GM12878 (cell line): ENCODE data around the gene IFNL2. TPM values are rescaled to one million over a fixed set of nuclear protein-coding genes. Genes with fewer than 3 reads are reported as not detected.
"Not testable (repeated sequence)": the region's sequence is repeated elsewhere in the genome, so short reads cannot be mapped to it uniquely, and the experiment has no call there.

Experiments
- ATAC-seq: fragments of 200-7000 bp; cut with Tn5 transposase; 3 replicates; pipeline ENCODE4 v1.9.1; 2020; ENCODE audit warnings: mild to moderate bottlenecking, moderate library complexity
- BruUV-seq: library from RNA; stranded (reverse); fragments of 400-500 nt; replicated peaks from 2 replicates; lab custom pipeline; 2021; lab: Mats Ljungman, UMichigan
- CTCF ChIA-PET: fragments of 300-600 bp; sonication (Branson Sonifier 250); formaldehyde crosslinking; extraction: SDS; loops from one replicate; lab custom pipeline; 2021; ENCODE audit warnings: inconsistent platforms; lab: Yijun Ruan, JAX
- POLR2A ChIA-PET: fragments of 350-600 bp; formaldehyde crosslinking; extraction: SDS; loops from one replicate; lab custom pipeline; 2021; ENCODE audit warnings: inconsistent platforms; lab: Charles Lee
- RAD21 ChIA-PET: fragments of 300-600 bp; sonication (Branson Sonifier 250); formaldehyde crosslinking; loops from one replicate; lab custom pipeline; 2023; ENCODE audit warnings: antibody characterized with exemption; ENCODE audit not compliant: unreplicated experiment; lab: Charles Lee
- SMC1A ChIA-PET: fragments of 300-600 bp; sonication (Branson Sonifier 250); formaldehyde crosslinking; loops from one replicate; lab custom pipeline; 2023; ENCODE audit not compliant: unreplicated experiment, uncharacterized antibody; lab: Charles Lee
- DNase-seq: peaks from one replicate; pipeline ENCODE4 v3.0.0-alpha.2; 2011; ENCODE audit warnings: low read depth, low spot score
- FAIRE-seq: peaks from 3 replicates; lab custom pipeline; 2011; peaks lifted over from hg19 to GRCh38; lab: Jason Lieb, UNC
- H2AFZ ChIP-seq: 2 replicates; pipeline ENCODE4 v1.6.0; 2011; ENCODE audit warnings: low read depth, low read length, control low read depth; ENCODE audit not compliant: control insufficient read depth
- H3K27ac ChIP-seq: 2 replicates; pipeline ENCODE4 v1.5.1; 2011; ENCODE audit warnings: control low read depth; ENCODE audit not compliant: control insufficient read depth, insufficient read depth
- H3K27me3 ChIP-seq, 2 experiments: replicated peaks in 1 of 2; 2 replicates each; pipeline versions ENCODE4 v1.6.0 to v1.6.1; 2011; ENCODE audit warnings: low read length in 1 of 2; ENCODE audit not compliant: control insufficient read depth in 2 of 2, insufficient read depth in 2 of 2
- H3K36me3 ChIP-seq, 2 experiments: 2 replicates each; pipeline ENCODE4 v1.5.1; 2011; ENCODE audit warnings: low read length in 1 of 2; ENCODE audit not compliant: control insufficient read depth in 2 of 2, insufficient read depth in 2 of 2
- H3K4me1 ChIP-seq: 2 replicates; pipeline ENCODE4 v1.6.1; 2011; ENCODE audit warnings: mild to moderate bottlenecking, low read length, moderate library complexity, mixed read lengths; ENCODE audit not compliant: control insufficient read depth, insufficient read depth
- H3K4me2 ChIP-seq: 2 replicates; pipeline ENCODE4 v1.6.0; 2011; ENCODE audit warnings: control low read depth; ENCODE audit not compliant: control insufficient read depth, insufficient read depth
- H3K4me3 ChIP-seq: fragments of 200-600 bp; sonication (generic); 2 replicates; pipeline ENCODE4 v1.5.1; 2016
- H3K79me2 ChIP-seq: 2 replicates; pipeline ENCODE4 v1.6.0; 2011; ENCODE audit warnings: low read length; ENCODE audit not compliant: control insufficient read depth, insufficient read depth
- H3K9ac ChIP-seq: 2 replicates; pipeline ENCODE4 v1.8.0; 2011; ENCODE audit warnings: low read length, control low read depth, mixed read lengths; ENCODE audit not compliant: control insufficient read depth, insufficient read depth
- H3K9me3 ChIP-seq: replicated peaks from 3 replicates; pipeline ENCODE4 v1.5.1; 2011; ENCODE audit warnings: mild to moderate bottlenecking, low read length; ENCODE audit not compliant: control insufficient read depth, insufficient read depth
- H4K20me1 ChIP-seq: 2 replicates; pipeline ENCODE4 v1.6.0; 2011; ENCODE audit not compliant: control insufficient read depth, insufficient read depth
- NFYB ChIP-seq: IDR thresholded peaks from 2 replicates; pipeline ENCODE4 v1.6.1; 2011; ENCODE audit warnings: low read depth, mild to moderate bottlenecking, low read length, improper control_type of control experiment, moderate library complexity; ENCODE audit not compliant: insufficient read depth
- RFX5 ChIP-seq: IDR thresholded peaks from 2 replicates; pipeline ENCODE4 v1.6.1; 2011; ENCODE audit warnings: low read depth, low read length, improper control_type of control experiment
- ZNF24 ChIP-seq: fragments of 450-650 bp; IDR thresholded peaks from 2 replicates; pipeline ENCODE4 v1.6.1; 2017; ENCODE audit warnings: antibody characterized with exemption, mild to moderate bottlenecking
- WGBS: methylation state at CpG from one replicate; pipeline ENCODE4 v1.1.6; 2016; ENCODE audit warnings: low lambda C conversion rate; ENCODE audit not compliant: insufficient replicate concordance, insufficient coverage; ENCODE audit errors: missing lambda C conversion rate; 5-methylcytosine and 5-hydroxymethylcytosine counted together
- in situ Hi-C: fragments of 300-500 bp; cut with MboI; formaldehyde crosslinking; loops from 9 replicates; pipeline ENCODE4 v1.14.3; 2018; ENCODE audit warnings: mixed read lengths
- intact Hi-C: fragments of 100-400 bp; cut with micrococcal nuclease; formaldehyde crosslinking; loops from one replicate; pipeline ENCODE4 v1.14.2; 2022; ENCODE audit not compliant: unreplicated experiment
- polyA plus RNA-seq, 11 experiments: library from polyadenylated mRNA; depleted of rRNA in 4 of 11; unstranded in 6 of 11; stranded (reverse) in 5 of 11; fragments of >200 nt; fragmentation: Nextera tagmentation in 4 of 11; fragmentation: Illumina TruSeq in 1 of 11; extraction: Ambion mirVana in 4 of 11; extraction: Trizol in 1 of 11; gene quantifications; 1 replicate in 1 of 11; 2 replicates in 10 of 11; pipeline versions ENCODE4 v1.2.1 to v1.2.3, GENCODE V29; 2011 to 2016; ENCODE audit warnings: inconsistent platforms in 2 of 11, missing spikeins in 2 of 11, low read depth in 1 of 11
- total RNA-seq, 4 experiments: library from RNA; depleted of rRNA in 3 of 4; stranded (reverse); fragments of >200 nt in 3 of 4; fragmentation: Illumina TruSeq in 1 of 4; extraction: Trizol in 1 of 4; gene quantifications; 2 replicates each; pipeline versions ENCODE4 v1.2.1 to v1.2.3, GENCODE V29; 2013 to 2021

The IFNL2 gene
- total and polyA plus RNA-seq, 10 of the 15 experiments (the other 5 are each of a cell fraction or from before 2014, with no cell fraction given) = 0.24 TPM; not detected in 9

DNA sequence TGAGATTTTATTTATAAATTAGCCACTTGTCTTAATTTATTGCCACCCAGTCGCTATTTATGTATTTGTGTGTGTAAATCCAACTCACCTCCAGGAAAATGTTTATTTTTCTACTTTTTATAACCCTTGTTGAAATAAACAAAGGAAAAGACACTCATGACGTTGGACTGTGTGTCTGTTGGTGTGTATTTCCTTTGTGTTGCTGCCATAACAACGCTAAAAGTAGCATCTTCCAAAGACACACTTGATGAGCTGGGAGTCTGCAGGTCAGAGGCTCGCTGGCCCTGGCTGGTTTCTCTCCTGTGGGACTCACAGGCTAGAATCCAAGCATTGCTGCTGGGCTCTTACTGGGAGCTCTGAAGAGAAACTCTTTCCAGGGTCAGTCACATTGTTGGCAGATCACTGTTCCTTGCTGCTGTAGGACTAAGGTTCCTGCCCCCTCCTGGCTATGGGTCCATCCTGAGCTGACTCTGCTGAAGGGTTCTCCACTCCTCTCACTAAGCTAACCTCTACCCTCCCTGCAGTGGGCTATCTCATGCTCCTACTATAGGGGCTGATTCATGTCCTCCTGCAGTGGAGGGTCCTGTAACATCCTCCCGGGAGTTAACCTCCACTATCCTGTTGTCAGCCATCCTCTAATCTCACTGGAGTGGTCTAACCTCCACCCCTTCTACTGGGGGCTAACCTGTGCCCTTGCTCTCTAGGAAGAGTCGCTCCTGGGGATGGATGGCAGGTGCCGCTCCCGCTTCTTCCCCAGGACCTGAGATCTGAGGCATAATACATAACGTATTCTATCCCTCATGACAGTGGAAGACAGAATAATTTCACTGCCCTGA, 2.1 kb downstream of the IFNL2 start:
- H3K9me3 ChIP-seq = no peaks in the 10 kb centered on the region
- in situ Hi-C loops (no loop called here), intact Hi-C loops (no loop called here)
- TF ChIP-seq ZNF24 (no peak), RFX5 (no peak), NFYB (no peak)
- SMC1A ChIA-PET = no interaction called here
- H3K79me2 ChIP-seq = no peaks in the 10 kb centered on the region
- H3K36me3 ChIP-seq = no peaks in the 10 kb centered on the region
- RAD21 ChIA-PET = no interaction called here
- WGBS = 22% methylated on average over 9 of the region's 9 CpGs
- CTCF ChIA-PET = interaction anchor here (0.8 kb wide), 1 partner anchor 11 kb away, joined by 3 read pairs; no protein-coding TSS in a partner anchor
- H3K27me3 ChIP-seq = no peaks in the 10 kb centered on the region; a peak in 1 of 4 replicates
- H4K20me1 ChIP-seq = no peaks in the 10 kb centered on the region
- POLR2A ChIA-PET = no interaction called here
- BruUV-seq = no TSS peak
- H3K27ac ChIP-seq = no peak overlapping the region
- ATAC-seq (no peak), DNase-seq (no peak), FAIRE-seq (no peak)
- H3K4me2 ChIP-seq = no peak overlapping the region
- no peak overlapping the region for H3K4me3 ChIP-seq
- no peak overlapping the region for H2AFZ ChIP-seq
- H3K9ac ChIP-seq = no peak overlapping the region
- H3K4me1 ChIP-seq = no peaks in the 10 kb centered on the region

GRCh38 chr19:39273859-39274258, 5.7 kb downstream of the IFNL2 start:
- H3K36me3 ChIP-seq, RAD21 ChIA-PET, H2AFZ ChIP-seq, POLR2A ChIA-PET, SMC1A ChIA-PET, H3K79me2 ChIP-seq, BruUV-seq, H3K4me1 ChIP-seq, H3K27ac ChIP-seq, ATAC-seq, H3K9me3 ChIP-seq, H3K9ac ChIP-seq, DNase-seq, H3K27me3 ChIP-seq, H4K20me1 ChIP-seq, H3K4me3 ChIP-seq, in situ Hi-C loops, CTCF ChIA-PET, FAIRE-seq, H3K4me2 ChIP-seq, intact Hi-C loops: not testable (repeated sequence)
- WGBS = 23% methylated on average over 5 of the region's 5 CpGs
